Caco-2 (cell line): ENCODE measurements around the gene PDE6G. TPM values are rescaled to one million over a fixed set of nuclear protein-coding genes. Genes with fewer than 3 reads are reported as not detected.
A peak's percentile ranks its signal among the peaks of the same experiment; 100 is the strongest.

Source experiments
- BruUV-seq: library from RNA; stranded (reverse); fragments of 400-500 nt; replicated peaks from 2 replicates; lab custom pipeline; 2021; lab: Mats Ljungman, UMichigan
- CTCF ChIA-PET: fragments of 300-600 bp; sonication (Branson Sonifier 250); formaldehyde crosslinking; loops from one replicate; lab custom pipeline; 2022; ENCODE audit warnings: antibody characterized with exemption; lab: Charles Lee
- POLR2A ChIA-PET: fragments of 300-600 bp; sonication (Branson Sonifier 250); formaldehyde crosslinking; loops from one replicate; lab custom pipeline; 2022; ENCODE audit warnings: antibody characterized with exemption; lab: Charles Lee
- DNase-seq, 2 experiments: peaks; one replicate each; pipeline versions ENCODE4 v3.0.0 to v3.0.0-alpha.2; 2020 to 2022
- H3K27me3 ChIP-seq: replicated peaks from 2 replicates; pipeline ENCODE4 v1.6.0; 2011; ENCODE audit warnings: low read length; ENCODE audit not compliant: control insufficient read depth, insufficient read depth
- H3K36me3 ChIP-seq: 2 replicates; pipeline ENCODE4 v1.5.1; 2011; ENCODE audit warnings: low read length; ENCODE audit not compliant: control insufficient read depth, insufficient read depth
- H3K4me1 ChIP-seq: fragments of 250-450 bp; sonication (Bioruptor Pico); 2 replicates; pipeline ENCODE4 v1.5.1; 2020; ENCODE audit warnings: mild to moderate bottlenecking
- H3K4me3 ChIP-seq: 2 replicates; pipeline ENCODE4 v1.5.1; 2011; ENCODE audit warnings: low read depth, mild to moderate bottlenecking, control low read depth, low read length
- H3K9me3 ChIP-seq: fragments of 250-450 bp; sonication (Bioruptor Pico); 2 replicates; pipeline ENCODE4 v1.5.1; 2020; ENCODE audit warnings: mild to moderate bottlenecking, moderate library complexity
- H3K27ac Mint-ChIP-seq: one replicate; pipeline ENCODE4 v1.8.0; 2022; ENCODE audit warnings: mixed read lengths; ENCODE audit not compliant: unreplicated experiment
- H3K27me3 Mint-ChIP-seq: one replicate; pipeline ENCODE4 v1.8.0; 2022; ENCODE audit warnings: mixed read lengths; ENCODE audit not compliant: insufficient read depth, unreplicated experiment
- H3K36me3 Mint-ChIP-seq: one replicate; pipeline ENCODE4 v1.8.0; 2022; ENCODE audit warnings: mild to moderate bottlenecking, mixed read lengths; ENCODE audit not compliant: insufficient read depth, unreplicated experiment
- H3K4me1 Mint-ChIP-seq: one replicate; pipeline ENCODE4 v1.8.0; 2022; ENCODE audit warnings: low read depth, mixed read lengths; ENCODE audit not compliant: unreplicated experiment
- H3K4me3 Mint-ChIP-seq: one replicate; pipeline ENCODE4 v1.8.0; 2022; ENCODE audit warnings: mild to moderate bottlenecking, moderate library complexity, mixed read lengths; ENCODE audit not compliant: unreplicated experiment
- H3K9me3 Mint-ChIP-seq: one replicate; pipeline ENCODE4 v1.8.0; 2022; ENCODE audit warnings: mixed read lengths; ENCODE audit not compliant: unreplicated experiment
- CTCF ChIP-seq, 2 experiments: fragments of 200-600 bp in 1 of 2; IDR thresholded peaks; 1 replicate in 1 of 2; 2 replicates in 1 of 2; pipeline versions ENCODE4 v1.5.1 to v1.8.0; 2011 to 2022; ENCODE audit warnings: antibody characterized with exemption in 1 of 2, control low read depth in 1 of 2, inconsistent platforms in 1 of 2, low read depth in 1 of 2, low read length in 1 of 2, mild to moderate bottlenecking in 1 of 2, moderate library complexity in 1 of 2; ENCODE audit not compliant: insufficient read depth in 1 of 2, severe bottlenecking in 1 of 2, unreplicated experiment in 1 of 2
- intact Hi-C: fragments of 100-400 bp; cut with micrococcal nuclease; formaldehyde crosslinking; loops from one replicate; pipeline ENCODE4 v1.10.0; 2022; ENCODE audit not compliant: unreplicated experiment
- total RNA-seq: library from RNA; stranded (reverse); gene quantifications from 2 replicates; pipeline ENCODE4 v1.2.3, GENCODE V29; 2022

Gene PDE6G
- total RNA-seq, 1 experiment from 2014 or later = not detected

DNA sequence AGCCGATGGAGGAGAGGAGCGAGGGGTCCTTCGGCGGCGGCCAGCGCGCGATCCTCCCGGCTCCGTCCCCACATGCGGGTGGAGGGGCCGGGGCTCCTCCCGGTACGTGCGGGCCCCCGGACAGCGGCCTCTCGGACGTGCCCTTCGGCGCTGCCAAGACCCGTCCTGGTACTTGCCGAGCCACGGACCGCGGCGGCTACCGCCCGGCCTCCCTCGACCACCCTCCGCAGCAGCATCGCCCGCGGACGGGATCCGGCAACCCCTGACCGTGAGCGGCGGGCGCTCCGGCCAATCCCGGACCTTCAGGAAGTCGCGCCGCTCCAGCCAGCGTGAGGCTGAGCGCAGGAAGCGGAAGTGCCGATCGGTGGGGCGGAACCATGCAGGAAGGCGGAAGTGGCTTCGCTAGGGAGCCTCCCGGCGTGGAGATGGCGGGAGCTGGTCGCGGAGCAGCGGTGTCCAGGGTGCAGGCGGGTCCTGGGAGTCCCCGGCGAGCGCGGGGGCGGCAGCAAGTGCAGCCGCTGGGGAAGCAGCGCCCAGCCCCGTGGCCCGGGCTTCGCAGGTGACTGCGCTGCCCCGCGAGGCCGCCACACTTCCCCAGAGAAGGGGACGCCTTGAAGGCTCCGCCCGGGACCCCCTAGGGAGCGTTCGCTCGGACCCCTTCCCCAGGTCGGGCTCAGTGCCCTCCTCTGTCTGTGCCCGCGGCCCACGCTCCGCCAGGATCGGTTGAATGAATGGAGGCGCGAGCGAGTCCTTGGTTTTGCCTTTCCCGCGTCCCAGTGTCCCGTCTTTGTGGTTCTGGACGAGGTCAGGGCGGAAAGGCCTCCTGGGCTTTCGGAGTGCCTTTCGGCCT, 10.2 kb upstream of the PDE6G start, which contains the start of the genes CCDC137 and OXLD1:
Gene CCDC137, plus strand, starts transcription at position 396 of the 850 bp plus-strand sequence. Its CDS starts 30 bp downstream, at position 426.
Gene OXLD1, minus strand, starts transcription at position 264 of the 850 bp plus-strand sequence. Its CDS starts 28 bp downstream, at position 236.
- Histone ChIP-seq H3K36me3 (peaks cover 6% of the 10 kb centered on the region; the same call in 1 of the 2 replicates), H3K4me3 (peak within 1 kb of the TSS; percentile 96), H3K4me1 (peaks cover 14% of the 10 kb centered on the region), H3K27me3 (no peaks in the 10 kb centered on the region), H3K9me3 (no peaks in the 10 kb centered on the region)
- no peaks in the 10 kb centered on the region for H3K27me3 Mint-ChIP-seq
- peaks cover 24% of the 10 kb centered on the region for H3K4me1 Mint-ChIP-seq
- H3K4me3 Mint-ChIP-seq = peak within 1 kb of the TSS; percentile 90
- CTCF ChIA-PET = no interaction called here
- peak; percentile 97 to 98 for DNase-seq
- H3K27ac Mint-ChIP-seq = peak within 1 kb of the TSS; percentile 86
- no peak for TF ChIP-seq CTCF (IDR thresholded peaks at IDR 0.05; ENCODE audit: insufficient read depth in 1 of 2, low read depth in 1 of 2, low read length in 1 of 2, severe bottlenecking in 1 of 2, unreplicated experiment in 1 of 2)
- H3K9me3 Mint-ChIP-seq = no peaks in the 10 kb centered on the region
- POLR2A ChIA-PET = interaction anchor here (0.6 to 0.9 kb wide), 3 partner anchors 11 to 360 kb away, joined by 3 to 6 read pairs (median 4); partner anchors contain the start of genes ARL16 and HGS
- no TSS peak for BruUV-seq
- intact Hi-C loops = no loop called here
- H3K36me3 Mint-ChIP-seq = peaks cover 56% of the 10 kb centered on the region

DNA sequence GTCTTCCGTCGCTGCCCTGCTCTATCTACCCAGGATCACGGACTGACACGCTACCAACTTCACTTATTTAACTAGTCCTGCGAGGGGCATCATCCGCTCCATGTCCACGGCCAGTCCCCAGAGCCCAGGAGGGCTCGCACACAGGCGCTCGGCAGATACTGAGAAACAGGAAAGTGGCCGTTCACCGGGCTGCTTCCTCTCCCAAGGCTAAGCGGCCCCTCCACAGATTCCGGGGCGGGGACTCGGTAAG, 9.7 kb upstream of the PDE6G start:
- POLR2A ChIA-PET = interaction anchor here (0.9 to 1.0 kb wide), 2 partner anchors 18 to 37 kb away, joined by 4 to 6 read pairs; partner anchors contain the start of genes ARL16, HGS and MRPL12
- Histone ChIP-seq H3K36me3 (peaks cover 6% of the 10 kb centered on the region; the same call in 1 of the 2 replicates), H3K27me3 (no peaks in the 10 kb centered on the region), H3K9me3 (no peaks in the 10 kb centered on the region), H3K4me3 (peak overlapping the region; percentile 96), H3K4me1 (peaks cover 14% of the 10 kb centered on the region)
- TSS peak; percentile 81 for BruUV-seq
- H3K27me3 Mint-ChIP-seq = no peaks in the 10 kb centered on the region
- intact Hi-C loops = no loop called here
- peaks cover 24% of the 10 kb centered on the region for H3K4me1 Mint-ChIP-seq
- H3K36me3 Mint-ChIP-seq = peaks cover 50% of the 10 kb centered on the region
- no peaks in the 10 kb centered on the region for H3K9me3 Mint-ChIP-seq
- DNase-seq = no peak
- CTCF ChIA-PET = no interaction called here
- TF ChIP-seq CTCF (IDR thresholded peaks at IDR 0.05; ENCODE audit: insufficient read depth in 1 of 2, low read depth in 1 of 2, low read length in 1 of 2, severe bottlenecking in 1 of 2, unreplicated experiment in 1 of 2) = no peak
- H3K4me3 Mint-ChIP-seq = peak overlapping the region; percentile 90
- H3K27ac Mint-ChIP-seq = peak overlapping the region; percentile 86

- Mint-ChIP-seq H3K36me3 (peaks cover 46% of the 10 kb centered on the region), H3K4me3 (peak overlapping the region; percentile 90), H3K4me1 (peaks cover 24% of the 10 kb centered on the region), H3K27ac (peak overlapping the region; percentile 86), H3K9me3 (no peaks in the 10 kb centered on the region), H3K27me3 (no peaks in the 10 kb centered on the region)
- Histone ChIP-seq H3K36me3 (peaks cover 6% of the 10 kb centered on the region; the same call in 1 of the 2 replicates), H3K27me3 (no peaks in the 10 kb centered on the region), H3K4me3 (peak overlapping the region; percentile 96), H3K4me1 (peaks cover 14% of the 10 kb centered on the region), H3K9me3 (no peaks in the 10 kb centered on the region)
- TF ChIP-seq CTCF (IDR thresholded peaks at IDR 0.05; ENCODE audit: insufficient read depth in 1 of 2, low read depth in 1 of 2, low read length in 1 of 2, severe bottlenecking in 1 of 2, unreplicated experiment in 1 of 2) = no peak
- BruUV-seq = no TSS peak
- DNase-seq = peak; percentile 55 to 65
- intact Hi-C loops = no loop called here
- POLR2A ChIA-PET = interaction anchor here (1.0 kb wide), 1 partner anchor 37 kb away, joined by 4 read pairs; the partner anchor contains the start of gene MRPL12
- CTCF ChIA-PET = no interaction called here
These were observed 9.1 kb upstream of the PDE6G start for GRCh38 chr17:81665205-81666091.
